Osteoblast (primary cell): Measurements from ENCODE around the gene KLHL36. TPM values are rescaled to one million over a fixed set of nuclear protein-coding genes. Genes with fewer than 3 reads are reported as not detected.
A peak's percentile ranks its signal among the peaks of the same experiment; 100 is the strongest.
"Not testable (repeated sequence)": the region's sequence is repeated elsewhere in the genome, so short reads cannot be mapped to it uniquely, and the experiment has no call there.

Experiments used
- DNase-seq: peaks from one replicate; pipeline ENCODE4 v3.0.0; 2011; ENCODE audit warnings: low spot score, mixed read lengths; ENCODE audit not compliant: insufficient read length; ENCODE audit errors: missing footprints
- H2AFZ ChIP-seq: 2 replicates; pipeline ENCODE4 v1.6.0; 2011; ENCODE audit warnings: mild to moderate bottlenecking, low read length
- H3K27ac ChIP-seq: 2 replicates; pipeline ENCODE4 v1.5.1; 2011; ENCODE audit warnings: mild to moderate bottlenecking, low read depth, low read length, moderate library complexity
- H3K27me3 ChIP-seq: 2 replicates; pipeline ENCODE4 v1.6.0; 2012; ENCODE audit warnings: mild to moderate bottlenecking, control low read depth, inconsistent platforms, low read length, moderate library complexity; ENCODE audit not compliant: insufficient read depth
- H3K36me3 ChIP-seq: 2 replicates; pipeline ENCODE4 v1.5.1; 2011; ENCODE audit warnings: mild to moderate bottlenecking, low read length, control low read depth, moderate library complexity; ENCODE audit not compliant: insufficient read depth
- H3K4me1 ChIP-seq: 2 replicates; pipeline ENCODE4 v1.5.1; 2011; ENCODE audit warnings: mild to moderate bottlenecking, low read length, control low read depth, moderate library complexity; ENCODE audit not compliant: insufficient read depth
- H3K4me2 ChIP-seq: 2 replicates; pipeline ENCODE4 v1.6.0; 2011; ENCODE audit warnings: mild to moderate bottlenecking, low read length; ENCODE audit not compliant: insufficient read depth
- H3K4me3 ChIP-seq: fragments of 200-600 bp; sonication (generic); 3 replicates; pipeline ENCODE4 v1.5.1; 2012; ENCODE audit warnings: mild to moderate bottlenecking, low read length, inconsistent platforms; ENCODE audit not compliant: insufficient read depth
- H3K79me2 ChIP-seq: 2 replicates; pipeline ENCODE4 v1.6.0; 2012; ENCODE audit warnings: mild to moderate bottlenecking, low read length, control low read depth, inconsistent platforms; ENCODE audit not compliant: insufficient read depth
- H3K9me3 ChIP-seq: 2 replicates; pipeline ENCODE4 v1.5.1; 2011; ENCODE audit warnings: low read depth, low read length, control low read depth
- H4K20me1 ChIP-seq: 2 replicates; pipeline ENCODE4 v1.6.0; 2012; ENCODE audit warnings: mild to moderate bottlenecking, low read length, control low read depth; ENCODE audit not compliant: insufficient read depth
- CTCF ChIP-seq: IDR thresholded peaks from 2 replicates; pipeline ENCODE4 v1.5.1; 2011; ENCODE audit warnings: mild to moderate bottlenecking, low read depth, low read length, moderate library complexity; ENCODE audit errors: extremely low read depth
- total RNA-seq: library from RNA; depleted of rRNA; stranded (reverse); fragments of >200 nt; gene quantifications from 2 replicates; pipeline ENCODE4 v1.2.3, GENCODE V29; 2012

KLHL36 gene
- total RNA-seq, 1 donor = 69.1 TPM

GRCh38 chr16:84631886-84632285, 16.4 kb upstream of the KLHL36 start:
- H3K4me1 ChIP-seq = peaks cover 8% of the 10 kb centered on the region
- H3K27ac ChIP-seq = no peak overlapping the region
- H3K27me3 ChIP-seq = no peaks in the 10 kb centered on the region
- H3K79me2 ChIP-seq = no peaks in the 10 kb centered on the region
- H3K9me3 ChIP-seq = no peaks in the 10 kb centered on the region
- no peaks in the 10 kb centered on the region for H4K20me1 ChIP-seq
- DNase-seq = no peak
- no peak overlapping the region for H3K4me2 ChIP-seq
- no peaks in the 10 kb centered on the region for H3K36me3 ChIP-seq
- no peak overlapping the region for H3K4me3 ChIP-seq
- no peak overlapping the region for H2AFZ ChIP-seq
- TF ChIP-seq CTCF = no peak

GRCh38 chr16:84632862-84633261, 15.4 kb upstream of the KLHL36 start:
- not testable (repeated sequence) for H4K20me1 ChIP-seq, H3K79me2 ChIP-seq, H3K36me3 ChIP-seq

GRCh38 chr16:84633622-84634021, 14.7 kb upstream of the KLHL36 start:
- no peaks in the 10 kb centered on the region for H3K9me3 ChIP-seq
- H3K27ac ChIP-seq = no peak overlapping the region
- TF ChIP-seq CTCF = no peak
- H3K79me2 ChIP-seq = no peaks in the 10 kb centered on the region
- no peaks in the 10 kb centered on the region for H3K27me3 ChIP-seq
- H3K4me1 ChIP-seq = peaks cover 8% of the 10 kb centered on the region
- peak overlapping the region; percentile 49 for H3K4me2 ChIP-seq
- H3K4me3 ChIP-seq = peak overlapping the region; percentile 28
- H4K20me1 ChIP-seq = no peaks in the 10 kb centered on the region
- H3K36me3 ChIP-seq = no peaks in the 10 kb centered on the region
- H2AFZ ChIP-seq = peak overlapping the region; percentile 45
- no peak for DNase-seq

More at GRCh38 chr16:84632862-84633261, 15.4 kb upstream of the KLHL36 start:
- not testable (repeated sequence) for H3K27me3 ChIP-seq, DNase-seq, H3K9me3 ChIP-seq, H3K4me2 ChIP-seq, H3K4me1 ChIP-seq, H3K4me3 ChIP-seq, H3K27ac ChIP-seq, H2AFZ ChIP-seq

- H3K36me3 ChIP-seq = no peaks in the 10 kb centered on the region
- H3K4me2 ChIP-seq = no peak overlapping the region
- H3K79me2 ChIP-seq = no peaks in the 10 kb centered on the region
- peak overlapping the region; percentile 40 for H2AFZ ChIP-seq
- H3K9me3 ChIP-seq = no peaks in the 10 kb centered on the region
- H3K4me1 ChIP-seq = peaks cover 8% of the 10 kb centered on the region
- no peak for DNase-seq
- H3K27me3 ChIP-seq = no peaks in the 10 kb centered on the region
- no peak for TF ChIP-seq CTCF
- no peak overlapping the region for H3K4me3 ChIP-seq
- no peaks in the 10 kb centered on the region for H4K20me1 ChIP-seq
- no peak overlapping the region for H3K27ac ChIP-seq
Observed at GRCh38 chr16:84635702-84636101, 12.6 kb upstream of the KLHL36 start.
